Measurements from ENCODE around the gene MYO1D.

MYO1D gene

GRCh38 chr17:32826076-32826475 is 50.8 kb downstream of the MYO1D start:
- TF ChIP-seq EGR1 (IDR thresholded peaks at IDR 0.05) (no peak), ZBTB7A (IDR thresholded peaks at IDR 0.05; ENCODE audit: low read depth) (no peak)

GRCh38 chr17:32824334-32824733 is 52.6 kb downstream of the MYO1D start:
- TF ChIP-seq NFIC (IDR thresholded peaks at IDR 0.05) (no peak), TEAD4 (IDR thresholded peaks at IDR 0.05) (no peak), MAX (IDR thresholded peaks at IDR 0.05) (no peak), TAF1 (IDR thresholded peaks at IDR 0.05; ENCODE audit: low read depth) (no peak), CREB1 (IDR thresholded peaks at IDR 0.05; ENCODE audit: low read depth) (no peak), USF1 (IDR thresholded peaks at IDR 0.05) (no peak), FOXM1 (IDR thresholded peaks at IDR 0.05; ENCODE audit: borderline replicate concordance, low read depth) (no peak), ZBTB7A (IDR thresholded peaks at IDR 0.05; ENCODE audit: low read depth) (no peak), REST (IDR thresholded peaks at IDR 0.05; ENCODE audit: low read depth) (no peak), EP300 (IDR thresholded peaks at IDR 0.05; ENCODE audit: borderline replicate concordance) (no peak)

- no peak for TF ChIP-seq TEAD4 (IDR thresholded peaks at IDR 0.05)
- TF ChIP-seq REST (IDR thresholded peaks at IDR 0.05; ENCODE audit: low read depth) = no peak
- no peak for TF ChIP-seq TCF12 (IDR thresholded peaks at IDR 0.05; ENCODE audit: low read depth)
- no peak for TF ChIP-seq YY1 (IDR thresholded peaks at IDR 0.05; ENCODE audit: low read depth)
- peak; percentile 75 for TF ChIP-seq USF1 (IDR thresholded peaks at IDR 0.05)
These were observed 53.9 kb downstream of the MYO1D start for GRCh38 chr17:32822996-32823395.

GRCh38 chr17:32821987-32822934 is 54.7 kb downstream of the MYO1D start:
- peak; percentile 48; the same call in 1 of the 2 replicates for TF ChIP-seq EGR1 (IDR thresholded peaks at IDR 0.05)

GRCh38 chr17:32820440-32820839 is 56.5 kb downstream of the MYO1D start:
- TF ChIP-seq CEBPB (IDR thresholded peaks at IDR 0.05) (no peak), FOXM1 (IDR thresholded peaks at IDR 0.05; ENCODE audit: borderline replicate concordance, low read depth) (no peak), ZBTB7A (IDR thresholded peaks at IDR 0.05; ENCODE audit: low read depth) (no peak), YY1 (IDR thresholded peaks at IDR 0.05; ENCODE audit: low read depth) (no peak), NFIC (IDR thresholded peaks at IDR 0.05) (no peak), TAF1 (IDR thresholded peaks at IDR 0.05; ENCODE audit: low read depth) (no peak), REST (IDR thresholded peaks at IDR 0.05; ENCODE audit: low read depth) (no peak), EGR1 (IDR thresholded peaks at IDR 0.05) (no peak), TEAD4 (IDR thresholded peaks at IDR 0.05) (no peak), EP300 (IDR thresholded peaks at IDR 0.05; ENCODE audit: borderline replicate concordance) (no peak)

All from Ishikawa (cell line).